ENCODE data around the gene MRPS10. TPM values are rescaled to one million over a fixed set of nuclear protein-coding genes. Genes with fewer than 3 reads are reported as not detected.

Gene MRPS10
- total and polyA plus RNA-seq, 2 donors (not counting 3 experiments of a cell fraction or from before 2014, with no cell fraction given): 23.2 to 37.7 TPM

DNA sequence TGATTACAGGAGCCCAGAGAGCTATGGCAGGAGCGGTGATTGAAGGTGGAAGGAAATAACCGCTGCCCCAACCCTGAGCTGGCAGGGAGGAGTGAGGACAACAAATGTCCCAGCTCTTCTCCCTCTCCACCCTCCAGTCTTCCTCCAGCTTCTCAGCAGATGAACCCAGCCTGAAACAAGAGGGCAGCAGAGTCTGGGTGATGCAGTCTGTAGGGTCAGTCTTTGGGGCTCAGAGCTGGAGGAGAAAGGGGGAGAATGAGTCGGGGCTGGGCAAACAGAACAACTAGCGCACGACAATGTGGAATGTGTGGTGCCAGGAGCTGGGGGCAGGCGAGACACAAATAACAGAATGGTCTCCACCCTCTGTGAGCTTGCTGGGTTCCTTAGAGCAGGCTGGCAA is 49.0 kb downstream of the MRPS10 start:
- Histone ChIP-seq H3K27me3 (ENCODE audit: control insufficient read depth in 2 of 2, insufficient read depth in 2 of 2, low read length in 2 of 2) (peaks cover 0 to 3% of the 10 kb centered on the region in 2 experiments), H3K4me2 (ENCODE audit: insufficient read depth, low read length) (no peak overlapping the region), H3K9ac (replicated peaks; ENCODE audit: extremely low read depth, insufficient read depth, low read length) (no peak overlapping the region), H3K4me3 (replicated peaks in 1 of 3; ENCODE audit: insufficient read depth in 1 of 3, low read depth in 1 of 3, low read length in 3 of 3) (no peak overlapping the region), H3K9me1 (replicated peaks; ENCODE audit: control insufficient read depth, extremely low read depth, insufficient read depth, low read length) (no peaks in the 10 kb centered on the region), H3K9me3 (replicated peaks; ENCODE audit: control insufficient read depth, insufficient read depth, low read length) (no peaks in the 10 kb centered on the region), H2AFZ (ENCODE audit: low read depth, low read length) (no peak overlapping the region), H3K36me3 (ENCODE audit: control insufficient read depth in 2 of 2, extremely low read depth in 1 of 2, insufficient read depth in 2 of 2, low read length in 2 of 2) (no peaks in the 10 kb centered on the region), H4K20me1 (replicated peaks; ENCODE audit: control insufficient read depth, extremely low read depth, insufficient read depth, low read length) (no peaks in the 10 kb centered on the region), H3K79me2 (ENCODE audit: control insufficient read depth, insufficient read depth, low read length) (no peaks in the 10 kb centered on the region), H3K4me1 (ENCODE audit: control insufficient read depth, extremely low read depth, insufficient read depth, low read length) (no peaks in the 10 kb centered on the region), H3K27ac (ENCODE audit: insufficient read depth, low read depth, low read length) (no peak overlapping the region)
- dilution Hi-C loops (cut with MboI; ENCODE audit: extremely low pct_ligation_motif_present, low sequenced_read_pairs): no loop called here
- intact Hi-C loops (cut with micrococcal nuclease): loop anchor here (5.0 kb wide), 1 partner anchor 44 kb away; no protein-coding TSS in a partner anchor
- ChIA-PET CTCF (interaction anchor here (0.8 to 4.3 kb wide), 10 partner anchors 10 to 379 kb away, joined by 4 to 33 read pairs (median 6); no protein-coding TSS in a partner anchor), POLR2A (interaction anchor here (0.6 kb wide), 1 partner anchor 14 kb away, joined by 3 read pairs; no protein-coding TSS in a partner anchor)
- DNase-seq (ENCODE audit: low read depth, low spot score) (no peak), FAIRE-seq (no peak)
- no TSS peak for BruUV-seq (replicated peaks)
- TF ChIP-seq, protein P1, sequence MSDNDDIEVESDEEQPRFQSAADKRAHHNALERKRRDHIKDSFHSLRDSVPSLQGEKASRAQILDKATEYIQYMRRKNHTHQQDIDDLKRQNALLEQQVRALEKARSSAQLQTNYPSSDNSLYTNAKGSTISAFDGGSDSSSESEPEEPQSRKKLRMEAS (IDR thresholded peaks at IDR 0.05; ENCODE audit: insufficient read depth, insufficient read length): no peak
- TF ChIP-seq EZH2 (IDR thresholded peaks at IDR 0.05; ENCODE audit: borderline replicate concordance, low read depth, low read length, severe bottlenecking) (no peak), POLR2AphosphoS5 (IDR thresholded peaks at IDR 0.05; ENCODE audit: insufficient read depth, low read depth, low read length) (no peak), GATA2 (IDR thresholded peaks at IDR 0.05; ENCODE audit: insufficient read depth, insufficient read length, low read depth, low read length) (no peak)
- TF ChIP-seq, protein P2, sequence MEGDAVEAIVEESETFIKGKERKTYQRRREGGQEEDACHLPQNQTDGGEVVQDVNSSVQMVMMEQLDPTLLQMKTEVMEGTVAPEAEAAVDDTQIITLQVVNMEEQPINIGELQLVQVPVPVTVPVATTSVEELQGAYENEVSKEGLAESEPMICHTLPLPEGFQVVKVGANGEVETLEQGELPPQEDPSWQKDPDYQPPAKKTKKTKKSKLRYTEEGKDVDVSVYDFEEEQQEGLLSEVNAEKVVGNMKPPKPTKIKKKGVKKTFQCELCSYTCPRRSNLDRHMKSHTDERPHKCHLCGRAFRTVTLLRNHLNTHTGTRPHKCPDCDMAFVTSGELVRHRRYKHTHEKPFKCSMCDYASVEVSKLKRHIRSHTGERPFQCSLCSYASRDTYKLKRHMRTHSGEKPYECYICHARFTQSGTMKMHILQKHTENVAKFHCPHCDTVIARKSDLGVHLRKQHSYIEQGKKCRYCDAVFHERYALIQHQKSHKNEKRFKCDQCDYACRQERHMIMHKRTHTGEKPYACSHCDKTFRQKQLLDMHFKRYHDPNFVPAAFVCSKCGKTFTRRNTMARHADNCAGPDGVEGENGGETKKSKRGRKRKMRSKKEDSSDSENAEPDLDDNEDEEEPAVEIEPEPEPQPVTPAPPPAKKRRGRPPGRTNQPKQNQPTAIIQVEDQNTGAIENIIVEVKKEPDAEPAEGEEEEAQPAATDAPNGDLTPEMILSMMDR (IDR thresholded peaks at IDR 0.05; ENCODE audit: extremely low read depth in 1 of 2, insufficient read depth in 1 of 2, low read depth in 1 of 2, low read length in 2 of 2): no peak
